Caco-2 (cell line): ENCODE data around the gene LCTL. TPM values are rescaled to one million over a fixed set of nuclear protein-coding genes. Genes with fewer than 3 reads are reported as not detected.
A peak's percentile ranks its signal among the peaks of the same experiment; 100 is the strongest.

Experiments used
- BruUV-seq: library from RNA; stranded (reverse); fragments of 400-500 nt; replicated peaks from 2 replicates; lab custom pipeline; 2021; lab: Mats Ljungman, UMichigan
- CTCF ChIA-PET: fragments of 300-600 bp; sonication (Branson Sonifier 250); formaldehyde crosslinking; loops from one replicate; lab custom pipeline; 2022; ENCODE audit warnings: antibody characterized with exemption; lab: Charles Lee
- POLR2A ChIA-PET: fragments of 300-600 bp; sonication (Branson Sonifier 250); formaldehyde crosslinking; loops from one replicate; lab custom pipeline; 2022; ENCODE audit warnings: antibody characterized with exemption; lab: Charles Lee
- DNase-seq, 2 experiments: peaks; one replicate each; pipeline versions ENCODE4 v3.0.0 to v3.0.0-alpha.2; 2020 to 2022
- H3K27me3 ChIP-seq: replicated peaks from 2 replicates; pipeline ENCODE4 v1.6.0; 2011; ENCODE audit warnings: low read length; ENCODE audit not compliant: control insufficient read depth, insufficient read depth
- H3K36me3 ChIP-seq: 2 replicates; pipeline ENCODE4 v1.5.1; 2011; ENCODE audit warnings: low read length; ENCODE audit not compliant: control insufficient read depth, insufficient read depth
- H3K4me1 ChIP-seq: fragments of 250-450 bp; sonication (Bioruptor Pico); 2 replicates; pipeline ENCODE4 v1.5.1; 2020; ENCODE audit warnings: mild to moderate bottlenecking
- H3K4me3 ChIP-seq: 2 replicates; pipeline ENCODE4 v1.5.1; 2011; ENCODE audit warnings: low read depth, mild to moderate bottlenecking, control low read depth, low read length
- H3K9me3 ChIP-seq: fragments of 250-450 bp; sonication (Bioruptor Pico); 2 replicates; pipeline ENCODE4 v1.5.1; 2020; ENCODE audit warnings: mild to moderate bottlenecking, moderate library complexity
- H3K27ac Mint-ChIP-seq: one replicate; pipeline ENCODE4 v1.8.0; 2022; ENCODE audit warnings: mixed read lengths; ENCODE audit not compliant: unreplicated experiment
- H3K27me3 Mint-ChIP-seq: one replicate; pipeline ENCODE4 v1.8.0; 2022; ENCODE audit warnings: mixed read lengths; ENCODE audit not compliant: insufficient read depth, unreplicated experiment
- H3K36me3 Mint-ChIP-seq: one replicate; pipeline ENCODE4 v1.8.0; 2022; ENCODE audit warnings: mild to moderate bottlenecking, mixed read lengths; ENCODE audit not compliant: insufficient read depth, unreplicated experiment
- H3K4me1 Mint-ChIP-seq: one replicate; pipeline ENCODE4 v1.8.0; 2022; ENCODE audit warnings: low read depth, mixed read lengths; ENCODE audit not compliant: unreplicated experiment
- H3K4me3 Mint-ChIP-seq: one replicate; pipeline ENCODE4 v1.8.0; 2022; ENCODE audit warnings: mild to moderate bottlenecking, moderate library complexity, mixed read lengths; ENCODE audit not compliant: unreplicated experiment
- H3K9me3 Mint-ChIP-seq: one replicate; pipeline ENCODE4 v1.8.0; 2022; ENCODE audit warnings: mixed read lengths; ENCODE audit not compliant: unreplicated experiment
- CTCF ChIP-seq, 2 experiments: fragments of 200-600 bp in 1 of 2; IDR thresholded peaks; 1 replicate in 1 of 2; 2 replicates in 1 of 2; pipeline versions ENCODE4 v1.5.1 to v1.8.0; 2011 to 2022; ENCODE audit warnings: antibody characterized with exemption in 1 of 2, control low read depth in 1 of 2, inconsistent platforms in 1 of 2, low read depth in 1 of 2, low read length in 1 of 2, mild to moderate bottlenecking in 1 of 2, moderate library complexity in 1 of 2; ENCODE audit not compliant: insufficient read depth in 1 of 2, severe bottlenecking in 1 of 2, unreplicated experiment in 1 of 2
- intact Hi-C: fragments of 100-400 bp; cut with micrococcal nuclease; formaldehyde crosslinking; loops from one replicate; pipeline ENCODE4 v1.10.0; 2022; ENCODE audit not compliant: unreplicated experiment
- total RNA-seq: library from RNA; stranded (reverse); gene quantifications from 2 replicates; pipeline ENCODE4 v1.2.3, GENCODE V29; 2022

LCTL gene
- total RNA-seq, 1 experiment from 2014 or later = not detected

DNA sequence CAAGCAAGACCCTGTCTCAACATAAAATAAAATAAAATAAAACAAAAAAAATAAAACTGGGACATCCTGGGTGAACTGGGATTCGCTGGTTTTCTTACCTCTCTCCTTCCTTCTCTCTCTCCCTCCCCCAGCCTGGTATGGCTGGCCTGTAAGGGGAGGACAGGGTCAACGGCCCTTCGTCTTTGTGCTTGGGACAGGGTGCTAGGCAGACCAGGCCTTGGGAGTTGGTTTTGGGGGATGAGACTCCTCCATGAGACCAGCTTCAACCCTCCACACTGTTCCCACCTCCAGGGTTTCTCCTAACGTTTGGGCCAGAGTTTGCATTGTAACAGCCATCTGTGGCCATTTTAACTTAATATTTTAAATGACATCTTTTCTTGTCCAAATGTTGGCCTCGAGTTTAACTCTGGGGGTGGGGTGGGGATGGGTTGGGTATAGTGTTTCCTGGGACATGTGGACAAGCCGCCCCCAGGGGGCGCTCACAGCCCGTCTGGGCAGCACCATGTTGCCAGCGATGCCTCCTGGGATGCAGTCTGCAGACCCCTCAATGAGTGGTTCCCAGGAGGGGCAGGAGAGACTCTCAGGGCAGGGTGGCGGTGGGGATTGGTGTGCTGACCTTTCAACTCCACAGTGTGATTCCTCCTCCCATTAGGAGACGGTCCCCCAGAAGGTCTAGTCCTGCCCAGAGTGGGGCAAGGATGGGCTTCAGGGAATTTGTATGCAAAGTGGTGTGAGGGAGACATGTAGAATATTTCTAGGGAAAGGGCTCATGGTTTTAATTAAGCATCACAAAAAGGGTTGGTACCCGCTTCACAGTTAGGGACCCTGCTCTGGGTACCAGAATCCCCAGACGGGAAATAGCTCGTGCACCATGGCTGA is 37.7 kb upstream of the LCTL start:
- no peaks in the 10 kb centered on the region for H3K36me3 Mint-ChIP-seq
- ChIA-PET POLR2A (interaction anchor here (0.6 kb wide), 1 partner anchor 11 kb away, joined by 3 read pairs; no protein-coding TSS in a partner anchor), CTCF (interaction anchor here (0.6 to 1.5 kb wide), 3 partner anchors 33 to 248 kb away, joined by 3 to 6 read pairs (median 3); no protein-coding TSS in a partner anchor)
- H3K27ac Mint-ChIP-seq = no peak overlapping the region
- H3K27me3 ChIP-seq = no peaks in the 10 kb centered on the region
- H3K9me3 ChIP-seq = no peaks in the 10 kb centered on the region
- no peak overlapping the region for H3K4me3 ChIP-seq
- no peaks in the 10 kb centered on the region for H3K9me3 Mint-ChIP-seq
- intact Hi-C loops = loop anchor here (1.0 to 5.0 kb wide), 3 partner anchors 95 to 249 kb away; no protein-coding TSS in a partner anchor
- no peaks in the 10 kb centered on the region for H3K36me3 ChIP-seq
- peak; percentile 83 to 84 for TF ChIP-seq CTCF (IDR thresholded peaks at IDR 0.05; ENCODE audit: insufficient read depth in 1 of 2, low read depth in 1 of 2, low read length in 1 of 2, severe bottlenecking in 1 of 2, unreplicated experiment in 1 of 2)
- no peaks in the 10 kb centered on the region for H3K27me3 Mint-ChIP-seq
- H3K4me1 Mint-ChIP-seq = no peaks in the 10 kb centered on the region
- no TSS peak for BruUV-seq
- H3K4me3 Mint-ChIP-seq = no peak overlapping the region
- H3K4me1 ChIP-seq = no peaks in the 10 kb centered on the region
- peak in 1 of 2 experiments; percentile 72 for DNase-seq

GRCh38 chr15:66601521-66601920 is 35.7 kb upstream of the LCTL start:
- CTCF ChIA-PET = no interaction called here
- intact Hi-C loops = loop anchor here (5.0 kb wide), 1 partner anchor 251 kb away; no protein-coding TSS in a partner anchor
- TF ChIP-seq CTCF (IDR thresholded peaks at IDR 0.05; ENCODE audit: insufficient read depth in 1 of 2, low read depth in 1 of 2, low read length in 1 of 2, severe bottlenecking in 1 of 2, unreplicated experiment in 1 of 2) = no peak

DNA sequence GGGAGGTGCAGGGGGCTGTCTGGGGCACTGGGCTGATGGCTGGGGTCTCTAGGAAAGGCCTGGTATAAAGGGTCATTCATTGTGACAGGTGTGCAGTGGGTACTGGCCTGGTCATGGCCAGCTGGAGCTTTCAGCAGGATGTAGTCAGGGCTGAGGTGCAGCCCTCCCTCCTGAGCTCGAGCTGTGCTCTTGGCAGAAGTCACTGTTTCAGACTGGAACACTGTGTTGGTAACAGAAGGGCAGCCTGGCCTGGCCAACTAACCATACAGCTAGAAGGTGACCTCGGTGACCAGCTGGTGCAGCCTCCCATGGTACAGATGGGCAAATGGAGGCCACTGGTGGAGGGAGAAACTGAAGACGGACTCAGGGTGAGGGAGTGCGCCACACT is 34.4 kb upstream of the LCTL start:
- intact Hi-C loops = loop anchor here (5.0 kb wide), 1 partner anchor 252 kb away; no protein-coding TSS in a partner anchor
- ChIA-PET POLR2A (no interaction called here), CTCF (interaction anchor here (1.1 to 2.7 kb wide), 2 partner anchors 19 to 252 kb away, joined by 3 to 13 read pairs; no protein-coding TSS in a partner anchor)
- H3K4me1 Mint-ChIP-seq = no peaks in the 10 kb centered on the region
- Histone ChIP-seq H3K27me3 (no peaks in the 10 kb centered on the region), H3K4me3 (no peak overlapping the region), H3K36me3 (no peaks in the 10 kb centered on the region), H3K9me3 (no peaks in the 10 kb centered on the region), H3K4me1 (no peaks in the 10 kb centered on the region)
- H3K36me3 Mint-ChIP-seq = no peaks in the 10 kb centered on the region
- DNase-seq = no peak
- no peak for TF ChIP-seq CTCF (IDR thresholded peaks at IDR 0.05; ENCODE audit: insufficient read depth in 1 of 2, low read depth in 1 of 2, low read length in 1 of 2, severe bottlenecking in 1 of 2, unreplicated experiment in 1 of 2)
- H3K9me3 Mint-ChIP-seq = no peaks in the 10 kb centered on the region
- no TSS peak for BruUV-seq
- no peaks in the 10 kb centered on the region for H3K27me3 Mint-ChIP-seq
- no peak overlapping the region for H3K4me3 Mint-ChIP-seq
- H3K27ac Mint-ChIP-seq = no peak overlapping the region

More at GRCh38 chr15:66601521-66601920, 35.7 kb upstream of the LCTL start:
- Histone ChIP-seq H3K36me3 (no peaks in the 10 kb centered on the region), H3K9me3 (no peaks in the 10 kb centered on the region), H3K4me3 (no peak overlapping the region), H3K4me1 (no peaks in the 10 kb centered on the region), H3K27me3 (no peaks in the 10 kb centered on the region)
- no TSS peak for BruUV-seq
- no peaks in the 10 kb centered on the region for H3K36me3 Mint-ChIP-seq
- no peak overlapping the region for H3K27ac Mint-ChIP-seq
- DNase-seq = no peak
- H3K27me3 Mint-ChIP-seq = no peaks in the 10 kb centered on the region
- POLR2A ChIA-PET = no interaction called here
- H3K4me1 Mint-ChIP-seq = no peaks in the 10 kb centered on the region
- no peak overlapping the region for H3K4me3 Mint-ChIP-seq
- no peaks in the 10 kb centered on the region for H3K9me3 Mint-ChIP-seq
